DND-41 (cell line): ENCODE results near the gene GFOD1.

Experiments
- EZH2 ChIP-seq: IDR thresholded peaks from 3 replicates; pipeline ENCODE4 v1.6.1; 2012; ENCODE audit warnings: borderline replicate concordance, low read depth, mild to moderate bottlenecking, moderate library complexity, low read length, inconsistent platforms; ENCODE audit not compliant: severe bottlenecking
- TF ChIP-seq, protein P1 (sequence below): IDR thresholded peaks from 2 replicates; pipeline ENCODE4 v1.5.1; 2012; ENCODE audit warnings: borderline replicate concordance, low read length, moderate library complexity, mild to moderate bottlenecking; ENCODE audit not compliant: poor library complexity, severe bottlenecking; ENCODE audit errors: extremely low read depth

GRCh38 chr6:13406781-13407180 lies 80.6 kb downstream of the GFOD1 start:
- TF ChIP-seq, protein P1, sequence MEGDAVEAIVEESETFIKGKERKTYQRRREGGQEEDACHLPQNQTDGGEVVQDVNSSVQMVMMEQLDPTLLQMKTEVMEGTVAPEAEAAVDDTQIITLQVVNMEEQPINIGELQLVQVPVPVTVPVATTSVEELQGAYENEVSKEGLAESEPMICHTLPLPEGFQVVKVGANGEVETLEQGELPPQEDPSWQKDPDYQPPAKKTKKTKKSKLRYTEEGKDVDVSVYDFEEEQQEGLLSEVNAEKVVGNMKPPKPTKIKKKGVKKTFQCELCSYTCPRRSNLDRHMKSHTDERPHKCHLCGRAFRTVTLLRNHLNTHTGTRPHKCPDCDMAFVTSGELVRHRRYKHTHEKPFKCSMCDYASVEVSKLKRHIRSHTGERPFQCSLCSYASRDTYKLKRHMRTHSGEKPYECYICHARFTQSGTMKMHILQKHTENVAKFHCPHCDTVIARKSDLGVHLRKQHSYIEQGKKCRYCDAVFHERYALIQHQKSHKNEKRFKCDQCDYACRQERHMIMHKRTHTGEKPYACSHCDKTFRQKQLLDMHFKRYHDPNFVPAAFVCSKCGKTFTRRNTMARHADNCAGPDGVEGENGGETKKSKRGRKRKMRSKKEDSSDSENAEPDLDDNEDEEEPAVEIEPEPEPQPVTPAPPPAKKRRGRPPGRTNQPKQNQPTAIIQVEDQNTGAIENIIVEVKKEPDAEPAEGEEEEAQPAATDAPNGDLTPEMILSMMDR: no peak
- TF ChIP-seq EZH2: no peak
